Panc1 (cell line): ENCODE results near the gene KRT86.

Source experiments
- POLR2AphosphoS5 ChIP-seq: IDR thresholded peaks from 2 replicates; pipeline ENCODE4 v1.6.1; 2012; ENCODE audit warnings: mild to moderate bottlenecking, low read depth, low read length, moderate library complexity
- SIN3A ChIP-seq: IDR thresholded peaks from 2 replicates; pipeline ENCODE4 v1.6.1; 2012; ENCODE audit warnings: low read depth, mild to moderate bottlenecking, low read length, moderate library complexity, borderline replicate concordance; ENCODE audit not compliant: insufficient read depth
- TCF7L2 ChIP-seq: IDR thresholded peaks from 2 replicates; pipeline ENCODE4 v1.6.1; 2011; ENCODE audit warnings: mild to moderate bottlenecking, low read depth, low read length, inconsistent platforms
- TF ChIP-seq, protein P1 (sequence below): fragments of 450-650 bp; IDR thresholded peaks from 2 replicates; pipeline ENCODE4 v1.5.1; 2017; ENCODE audit warnings: mild to moderate bottlenecking
- TF ChIP-seq, protein P2 (sequence below), 2 experiments: IDR thresholded peaks; 2 replicates each; pipeline ENCODE4 v1.6.1; 2011 to 2012; ENCODE audit warnings: low read depth in 2 of 2, control low read depth in 1 of 2, low read length in 1 of 2, mild to moderate bottlenecking in 1 of 2, moderate library complexity in 1 of 2; ENCODE audit not compliant: insufficient read depth in 1 of 2

DNA sequence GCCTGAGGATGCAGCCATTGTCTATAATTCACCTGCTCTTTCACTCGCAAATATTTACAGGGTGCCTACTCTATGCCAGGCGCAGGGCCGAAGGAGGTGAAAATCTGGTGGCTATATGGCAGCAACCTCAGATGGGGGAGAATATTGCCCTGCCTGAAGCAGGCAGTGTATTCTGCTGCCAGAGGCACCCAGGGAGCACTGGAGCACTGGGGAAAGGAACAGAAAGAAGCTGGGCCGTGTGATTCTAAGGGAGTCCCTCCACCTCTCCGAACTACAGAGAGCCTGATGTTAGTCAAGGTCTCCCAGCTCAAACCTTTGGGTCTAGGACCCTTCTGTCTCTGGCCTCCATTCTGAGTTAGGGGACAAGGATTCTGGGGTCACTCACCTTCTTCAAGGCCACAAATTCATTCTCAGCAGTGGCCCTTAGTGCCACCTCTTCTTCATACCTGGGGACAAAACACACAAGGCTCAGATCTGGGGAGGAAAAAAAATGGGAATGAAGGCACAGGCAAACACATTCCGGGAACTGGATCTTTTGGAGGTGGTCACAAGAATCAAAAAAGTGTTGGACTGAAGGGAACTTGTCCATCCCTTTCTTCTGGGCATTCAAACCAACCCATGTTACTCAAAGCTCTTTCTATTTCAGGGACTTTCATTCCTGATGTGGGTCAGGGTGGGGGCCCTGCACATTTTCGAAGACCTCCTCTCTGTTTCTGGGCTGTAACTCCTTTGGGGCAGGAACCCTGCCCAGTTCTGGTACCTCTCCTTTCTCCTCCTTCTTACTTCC lies 19.3 kb upstream of the KRT86 start:
- TF ChIP-seq POLR2AphosphoS5 (no peak), SIN3A (no peak), TCF7L2 (no peak)
- TF ChIP-seq, protein P1, sequence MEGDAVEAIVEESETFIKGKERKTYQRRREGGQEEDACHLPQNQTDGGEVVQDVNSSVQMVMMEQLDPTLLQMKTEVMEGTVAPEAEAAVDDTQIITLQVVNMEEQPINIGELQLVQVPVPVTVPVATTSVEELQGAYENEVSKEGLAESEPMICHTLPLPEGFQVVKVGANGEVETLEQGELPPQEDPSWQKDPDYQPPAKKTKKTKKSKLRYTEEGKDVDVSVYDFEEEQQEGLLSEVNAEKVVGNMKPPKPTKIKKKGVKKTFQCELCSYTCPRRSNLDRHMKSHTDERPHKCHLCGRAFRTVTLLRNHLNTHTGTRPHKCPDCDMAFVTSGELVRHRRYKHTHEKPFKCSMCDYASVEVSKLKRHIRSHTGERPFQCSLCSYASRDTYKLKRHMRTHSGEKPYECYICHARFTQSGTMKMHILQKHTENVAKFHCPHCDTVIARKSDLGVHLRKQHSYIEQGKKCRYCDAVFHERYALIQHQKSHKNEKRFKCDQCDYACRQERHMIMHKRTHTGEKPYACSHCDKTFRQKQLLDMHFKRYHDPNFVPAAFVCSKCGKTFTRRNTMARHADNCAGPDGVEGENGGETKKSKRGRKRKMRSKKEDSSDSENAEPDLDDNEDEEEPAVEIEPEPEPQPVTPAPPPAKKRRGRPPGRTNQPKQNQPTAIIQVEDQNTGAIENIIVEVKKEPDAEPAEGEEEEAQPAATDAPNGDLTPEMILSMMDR = no peak
- TF ChIP-seq, protein P2, sequence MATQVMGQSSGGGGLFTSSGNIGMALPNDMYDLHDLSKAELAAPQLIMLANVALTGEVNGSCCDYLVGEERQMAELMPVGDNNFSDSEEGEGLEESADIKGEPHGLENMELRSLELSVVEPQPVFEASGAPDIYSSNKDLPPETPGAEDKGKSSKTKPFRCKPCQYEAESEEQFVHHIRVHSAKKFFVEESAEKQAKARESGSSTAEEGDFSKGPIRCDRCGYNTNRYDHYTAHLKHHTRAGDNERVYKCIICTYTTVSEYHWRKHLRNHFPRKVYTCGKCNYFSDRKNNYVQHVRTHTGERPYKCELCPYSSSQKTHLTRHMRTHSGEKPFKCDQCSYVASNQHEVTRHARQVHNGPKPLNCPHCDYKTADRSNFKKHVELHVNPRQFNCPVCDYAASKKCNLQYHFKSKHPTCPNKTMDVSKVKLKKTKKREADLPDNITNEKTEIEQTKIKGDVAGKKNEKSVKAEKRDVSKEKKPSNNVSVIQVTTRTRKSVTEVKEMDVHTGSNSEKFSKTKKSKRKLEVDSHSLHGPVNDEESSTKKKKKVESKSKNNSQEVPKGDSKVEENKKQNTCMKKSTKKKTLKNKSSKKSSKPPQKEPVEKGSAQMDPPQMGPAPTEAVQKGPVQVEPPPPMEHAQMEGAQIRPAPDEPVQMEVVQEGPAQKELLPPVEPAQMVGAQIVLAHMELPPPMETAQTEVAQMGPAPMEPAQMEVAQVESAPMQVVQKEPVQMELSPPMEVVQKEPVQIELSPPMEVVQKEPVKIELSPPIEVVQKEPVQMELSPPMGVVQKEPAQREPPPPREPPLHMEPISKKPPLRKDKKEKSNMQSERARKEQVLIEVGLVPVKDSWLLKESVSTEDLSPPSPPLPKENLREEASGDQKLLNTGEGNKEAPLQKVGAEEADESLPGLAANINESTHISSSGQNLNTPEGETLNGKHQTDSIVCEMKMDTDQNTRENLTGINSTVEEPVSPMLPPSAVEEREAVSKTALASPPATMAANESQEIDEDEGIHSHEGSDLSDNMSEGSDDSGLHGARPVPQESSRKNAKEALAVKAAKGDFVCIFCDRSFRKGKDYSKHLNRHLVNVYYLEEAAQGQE (IDR thresholded peaks at IDR 0.05; ENCODE audit: insufficient read depth in 1 of 2, low read depth in 2 of 2, low read length in 1 of 2) = no peak
